ENCODE data around the gene CDKN1A.

DNA sequence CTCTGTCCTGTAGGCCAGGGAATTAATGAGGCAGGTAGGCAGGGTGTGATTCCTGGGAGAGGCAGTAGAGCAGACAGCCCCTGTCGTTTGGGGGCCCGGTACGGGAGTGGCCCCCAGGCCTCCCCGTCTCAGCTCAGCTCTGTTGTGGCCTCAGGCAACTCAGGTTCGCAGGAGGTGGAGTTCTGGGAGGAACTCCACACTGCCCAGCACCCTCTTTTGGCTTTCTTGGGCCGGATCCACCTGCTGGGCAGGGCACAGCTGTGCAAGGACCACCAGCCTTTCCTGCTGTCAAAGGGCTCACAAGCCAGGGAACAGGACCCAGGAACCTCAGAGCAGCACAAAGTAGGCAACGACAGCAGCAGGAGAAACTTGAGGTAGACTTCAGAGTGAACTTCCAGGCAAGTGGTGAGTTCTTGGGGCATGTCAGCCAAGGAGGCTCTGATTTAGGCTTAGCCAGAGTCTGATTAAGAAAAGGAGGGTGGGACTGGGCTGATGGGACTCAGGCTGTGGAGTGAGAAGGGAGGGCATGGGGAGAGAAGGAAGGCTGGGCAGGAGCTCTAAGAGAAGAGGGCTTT lies 56.1 kb downstream of the CDKN1A start:
- no peak for TF ChIP-seq BHLHE40 (IDR thresholded peaks at IDR 0.05; ENCODE audit: borderline replicate concordance)
- no peak for TF ChIP-seq HDGF (IDR thresholded peaks at IDR 0.05; ENCODE audit: borderline replicate concordance)
- TF ChIP-seq FOXM1 (IDR thresholded peaks at IDR 0.05; ENCODE audit: borderline replicate concordance): no peak
- no peak for TF ChIP-seq TARDBP (IDR thresholded peaks at IDR 0.05)
- no peak for TF ChIP-seq ARNT (IDR thresholded peaks at IDR 0.05)
- no peak for TF ChIP-seq SUZ12 (IDR thresholded peaks at IDR 0.05)
- no peak for TF ChIP-seq ZNF384 (IDR thresholded peaks at IDR 0.05)
- TF ChIP-seq FOXK2 (IDR thresholded peaks at IDR 0.05): no peak
- no peak for TF ChIP-seq CTBP1 (IDR thresholded peaks at IDR 0.05; ENCODE audit: borderline replicate concordance)
- TF ChIP-seq L3MBTL2 (conservative IDR thresholded peaks at IDR 0.05): no peak
